Osteocyte (in vitro differentiated cells): ENCODE measurements around the gene AAK1. TPM values are rescaled to one million over a fixed set of nuclear protein-coding genes. Genes with fewer than 3 reads are reported as not detected.

Source experiments
- DNase-seq: peaks from one replicate; pipeline ENCODE4 v3.0.0; 2021; ENCODE audit warnings: mixed read lengths; ENCODE audit not compliant: unreplicated experiment; ENCODE audit errors: extremely low spot score
- H3K27ac Mint-ChIP-seq: one replicate; pipeline ENCODE4 v1.8.0; 2021; ENCODE audit warnings: mild to moderate bottlenecking, mixed read lengths; ENCODE audit not compliant: unreplicated experiment
- H3K27me3 Mint-ChIP-seq: one replicate; pipeline ENCODE4 v1.8.0; 2021; ENCODE audit warnings: mixed read lengths; ENCODE audit not compliant: unreplicated experiment
- H3K36me3 Mint-ChIP-seq: one replicate; pipeline ENCODE4 v1.8.0; 2021; ENCODE audit warnings: mixed read lengths; ENCODE audit not compliant: unreplicated experiment
- H3K4me1 Mint-ChIP-seq: one replicate; pipeline ENCODE4 v1.8.0; 2021; ENCODE audit warnings: mixed read lengths; ENCODE audit not compliant: unreplicated experiment
- H3K4me3 Mint-ChIP-seq: one replicate; pipeline ENCODE4 v1.8.0; 2021; ENCODE audit warnings: mild to moderate bottlenecking, moderate library complexity, mixed read lengths; ENCODE audit not compliant: unreplicated experiment
- H3K9me3 Mint-ChIP-seq: one replicate; pipeline ENCODE4 v1.8.0; 2021; ENCODE audit warnings: mixed read lengths; ENCODE audit not compliant: unreplicated experiment
- total RNA-seq: library from RNA; stranded (reverse); gene quantifications from 2 replicates; pipeline ENCODE4 v1.2.1, GENCODE V29; 2021
- TF ChIP-seq, protein P1 (sequence below): fragments of 200-600 bp; sonication (generic); IDR thresholded peaks from 2 replicates; pipeline ENCODE4 v1.5.0; 2021; ENCODE audit warnings: antibody characterized with exemption, mild to moderate bottlenecking, moderate library complexity

AAK1 gene
- total RNA-seq, 1 donor from 2014 or later, result 66.0 TPM

DNA sequence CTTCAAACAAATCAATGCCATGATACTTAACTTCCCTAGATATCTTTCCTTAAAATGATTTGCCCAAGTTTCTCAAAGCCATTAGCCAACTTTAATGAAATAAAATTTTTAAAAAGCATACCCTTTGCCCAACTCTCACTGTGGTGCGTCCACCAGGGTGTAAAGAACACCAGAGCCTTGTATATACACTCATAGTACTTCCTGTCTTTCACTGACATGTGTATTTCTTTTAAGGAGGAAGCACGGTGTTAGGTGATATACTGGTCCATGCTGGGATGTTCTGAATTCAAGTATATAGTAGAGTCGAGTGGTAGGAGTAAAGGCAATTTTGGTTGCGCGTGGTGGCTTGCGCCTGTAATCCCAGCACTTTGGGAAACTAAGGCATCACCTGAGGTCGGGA, 22.7 kb downstream of the AAK1 start:
- no peaks in the 10 kb centered on the region for H3K9me3 Mint-ChIP-seq
- no peak for DNase-seq
- H3K36me3 Mint-ChIP-seq, result no peaks in the 10 kb centered on the region
- peaks cover 14% of the 10 kb centered on the region for H3K4me1 Mint-ChIP-seq
- no peak overlapping the region for H3K4me3 Mint-ChIP-seq
- H3K27ac Mint-ChIP-seq, result no peak overlapping the region
- TF ChIP-seq, protein P1, sequence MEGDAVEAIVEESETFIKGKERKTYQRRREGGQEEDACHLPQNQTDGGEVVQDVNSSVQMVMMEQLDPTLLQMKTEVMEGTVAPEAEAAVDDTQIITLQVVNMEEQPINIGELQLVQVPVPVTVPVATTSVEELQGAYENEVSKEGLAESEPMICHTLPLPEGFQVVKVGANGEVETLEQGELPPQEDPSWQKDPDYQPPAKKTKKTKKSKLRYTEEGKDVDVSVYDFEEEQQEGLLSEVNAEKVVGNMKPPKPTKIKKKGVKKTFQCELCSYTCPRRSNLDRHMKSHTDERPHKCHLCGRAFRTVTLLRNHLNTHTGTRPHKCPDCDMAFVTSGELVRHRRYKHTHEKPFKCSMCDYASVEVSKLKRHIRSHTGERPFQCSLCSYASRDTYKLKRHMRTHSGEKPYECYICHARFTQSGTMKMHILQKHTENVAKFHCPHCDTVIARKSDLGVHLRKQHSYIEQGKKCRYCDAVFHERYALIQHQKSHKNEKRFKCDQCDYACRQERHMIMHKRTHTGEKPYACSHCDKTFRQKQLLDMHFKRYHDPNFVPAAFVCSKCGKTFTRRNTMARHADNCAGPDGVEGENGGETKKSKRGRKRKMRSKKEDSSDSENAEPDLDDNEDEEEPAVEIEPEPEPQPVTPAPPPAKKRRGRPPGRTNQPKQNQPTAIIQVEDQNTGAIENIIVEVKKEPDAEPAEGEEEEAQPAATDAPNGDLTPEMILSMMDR, result no peak
- H3K27me3 Mint-ChIP-seq, result no peaks in the 10 kb centered on the region

DNA sequence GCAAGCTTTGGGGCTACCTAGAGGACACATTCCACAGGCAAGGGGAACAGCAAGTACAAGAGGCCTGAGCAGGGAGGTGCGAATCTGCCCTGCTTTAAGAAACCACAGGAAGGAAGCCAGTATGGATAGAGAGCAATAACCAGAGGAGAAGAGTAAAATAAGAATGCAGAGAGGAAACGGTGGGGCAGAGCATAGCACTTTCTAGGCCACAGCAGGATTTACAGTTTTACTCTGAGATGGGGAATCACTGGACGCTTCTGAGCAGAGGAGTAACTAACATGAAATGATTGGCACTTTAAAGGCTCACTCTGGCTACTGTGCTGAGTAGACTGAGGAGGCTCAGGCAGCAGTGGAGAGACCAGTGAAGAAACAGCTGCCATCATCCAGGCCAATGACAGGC, 23.8 kb downstream of the AAK1 start:
- no peak for DNase-seq

DNA sequence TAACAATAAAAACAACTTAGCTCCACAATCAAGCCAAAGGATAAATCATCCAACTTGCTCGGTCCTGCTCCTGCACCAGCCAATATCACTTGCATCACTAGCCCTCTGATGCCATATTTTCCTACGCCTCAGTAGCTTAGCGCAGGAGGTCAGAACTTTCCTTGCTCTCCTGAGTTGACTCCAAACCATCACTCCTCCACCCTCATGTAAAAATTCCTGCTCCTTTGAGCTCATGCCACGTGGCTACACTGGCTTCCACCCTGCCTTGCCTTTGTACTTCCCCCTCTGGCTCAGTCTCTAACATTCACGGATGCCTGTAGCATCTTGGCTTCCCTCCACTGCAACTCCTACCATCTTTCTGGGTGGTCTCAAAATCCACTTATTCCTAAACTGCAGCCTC, 25.2 kb downstream of the AAK1 start:
- H3K4me1 Mint-ChIP-seq, result peaks cover 12% of the 10 kb centered on the region
- TF ChIP-seq, protein P1, result no peak
- DNase-seq, result no peak
- H3K27me3 Mint-ChIP-seq, result no peaks in the 10 kb centered on the region
- no peak overlapping the region for H3K4me3 Mint-ChIP-seq
- no peaks in the 10 kb centered on the region for H3K9me3 Mint-ChIP-seq
- no peak overlapping the region for H3K27ac Mint-ChIP-seq
- no peaks in the 10 kb centered on the region for H3K36me3 Mint-ChIP-seq

More for the DNA sequence above, 23.8 kb downstream of the AAK1 start:
- no peaks in the 10 kb centered on the region for H3K27me3 Mint-ChIP-seq
- no peak overlapping the region for H3K27ac Mint-ChIP-seq
- H3K36me3 Mint-ChIP-seq, result no peaks in the 10 kb centered on the region
- H3K9me3 Mint-ChIP-seq, result no peaks in the 10 kb centered on the region
- TF ChIP-seq, protein P1, result no peak
- no peak overlapping the region for H3K4me3 Mint-ChIP-seq
- peaks cover 22% of the 10 kb centered on the region for H3K4me1 Mint-ChIP-seq

DNA sequence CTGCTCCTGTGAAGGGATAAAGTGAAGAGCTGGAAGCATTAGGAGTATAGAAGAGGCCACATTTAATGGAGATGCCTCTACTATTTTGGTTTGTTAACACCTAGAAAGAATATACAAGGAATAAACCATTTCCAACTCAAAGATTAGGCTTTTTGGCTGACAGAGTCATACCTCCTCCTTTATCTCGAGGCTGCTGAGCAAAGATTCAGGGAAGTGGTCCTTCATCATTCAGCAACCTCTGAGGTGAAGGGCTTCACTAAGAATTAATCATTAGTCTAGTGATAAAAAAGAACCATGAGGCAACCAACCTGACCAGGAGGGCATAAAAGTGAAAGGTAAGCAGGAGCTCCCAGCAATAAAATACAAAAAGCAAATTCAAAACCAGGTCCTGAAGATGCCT, 25.8 kb downstream of the AAK1 start:
- H3K9me3 Mint-ChIP-seq, result no peaks in the 10 kb centered on the region
- H3K36me3 Mint-ChIP-seq, result no peaks in the 10 kb centered on the region
- H3K4me3 Mint-ChIP-seq, result no peak overlapping the region
- TF ChIP-seq, protein P1, result no peak
- peaks cover 12% of the 10 kb centered on the region for H3K4me1 Mint-ChIP-seq
- no peak overlapping the region for H3K27ac Mint-ChIP-seq
- DNase-seq, result no peak
- no peaks in the 10 kb centered on the region for H3K27me3 Mint-ChIP-seq

DNA sequence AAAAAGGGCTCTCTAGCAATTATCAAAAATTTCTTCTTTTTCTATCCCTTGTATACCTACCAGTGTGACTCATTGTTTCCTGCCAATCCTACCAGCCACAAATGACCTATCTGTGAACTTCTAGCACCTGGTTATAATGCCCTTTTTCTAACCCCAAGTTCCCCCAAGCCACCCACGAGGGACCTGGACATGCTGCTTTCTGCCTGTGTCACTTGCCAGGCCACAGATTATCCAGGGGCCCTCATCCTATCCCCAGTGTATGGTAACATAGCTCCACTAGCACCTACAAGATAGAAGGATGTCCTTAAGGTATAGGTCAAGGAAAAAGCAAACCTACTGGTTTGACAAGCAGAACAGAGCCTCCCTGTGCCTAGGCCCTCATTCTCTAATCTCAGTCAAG, 26.8 kb downstream of the AAK1 start:
- TF ChIP-seq, protein P1, result no peak

More for the DNA sequence above, 26.8 kb downstream of the AAK1 start:
- Mint-ChIP-seq H3K27me3 (no peaks in the 10 kb centered on the region), H3K4me1 (peaks cover 12% of the 10 kb centered on the region), H3K36me3 (no peaks in the 10 kb centered on the region), H3K4me3 (no peak overlapping the region), H3K9me3 (no peaks in the 10 kb centered on the region), H3K27ac (no peak overlapping the region)
- DNase-seq, result no peak
